Activated CD8-positive, alpha-beta memory T cell treated with anti-CD3 and anti-CD28 coated beads, Interleukin-2, amount 50 U/mL, for 24 hours (primary cell): ENCODE data around the gene TTLL7.

ENCODE experiments used
- DNase-seq: peaks from one replicate; pipeline ENCODE4 v3.0.0-alpha.2; 2020; ENCODE audit errors: extremely low read depth

The TTLL7 gene

DNA sequence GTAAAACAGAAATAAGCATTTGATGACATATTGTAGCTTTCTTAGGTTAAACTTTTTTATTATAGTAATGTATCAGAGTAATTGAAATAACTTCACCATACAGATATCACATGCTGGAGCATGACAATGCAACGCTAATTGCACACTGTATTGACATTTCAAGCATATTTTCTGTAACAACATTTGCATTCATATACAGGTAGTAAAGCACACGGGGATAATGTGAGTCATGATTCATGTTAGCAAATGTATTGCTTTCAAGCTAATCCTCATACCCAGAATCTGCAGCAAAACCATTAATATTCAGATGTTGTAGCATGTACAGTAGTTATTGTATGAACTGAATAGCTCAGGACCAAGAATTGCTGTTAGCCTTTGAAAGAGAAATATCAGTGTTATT, 133.9 kb downstream of the TTLL7 start:
- DNase-seq: no peak

DNA sequence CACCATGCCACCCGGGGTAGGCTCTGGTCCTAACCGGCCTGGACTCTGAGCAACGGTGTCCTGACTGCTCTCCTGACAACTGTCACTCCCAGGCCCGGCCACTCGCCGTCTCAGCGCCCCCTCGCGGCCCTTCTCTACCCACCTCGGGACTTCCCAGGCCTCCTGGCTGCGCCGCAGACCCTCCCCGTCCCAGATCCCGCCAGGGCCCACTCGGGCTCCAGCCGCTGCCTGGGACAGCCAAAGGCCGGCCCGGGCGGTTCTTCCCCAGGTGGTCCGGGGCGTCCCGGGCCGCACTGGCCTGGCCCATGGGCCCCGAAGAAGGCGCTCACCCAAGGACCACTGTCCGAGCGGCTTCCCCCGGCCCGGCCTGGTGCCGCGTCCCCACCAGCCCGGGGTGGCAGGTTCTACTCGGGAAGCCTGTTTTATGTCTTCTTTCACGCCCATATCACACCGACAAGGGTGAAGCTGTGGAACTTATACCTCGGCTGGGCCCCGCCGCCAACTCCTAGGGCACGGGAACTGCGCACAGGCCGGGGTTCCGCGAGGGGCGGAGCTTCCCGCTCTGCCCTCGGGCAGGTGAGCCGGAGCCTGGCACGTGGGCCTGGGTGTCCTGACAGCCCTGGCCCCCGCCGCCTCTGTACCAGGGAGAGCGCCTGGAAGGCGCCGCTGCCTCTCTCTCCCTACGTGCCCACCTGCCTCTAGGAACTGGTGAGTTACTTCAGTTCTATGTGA, 138.3 kb downstream of the TTLL7 start:
- peak; percentile 33 for DNase-seq

- no peak for DNase-seq
These were observed 141.2 kb downstream of the TTLL7 start for GRCh38 chr1:83857716-83858115.

DNA sequence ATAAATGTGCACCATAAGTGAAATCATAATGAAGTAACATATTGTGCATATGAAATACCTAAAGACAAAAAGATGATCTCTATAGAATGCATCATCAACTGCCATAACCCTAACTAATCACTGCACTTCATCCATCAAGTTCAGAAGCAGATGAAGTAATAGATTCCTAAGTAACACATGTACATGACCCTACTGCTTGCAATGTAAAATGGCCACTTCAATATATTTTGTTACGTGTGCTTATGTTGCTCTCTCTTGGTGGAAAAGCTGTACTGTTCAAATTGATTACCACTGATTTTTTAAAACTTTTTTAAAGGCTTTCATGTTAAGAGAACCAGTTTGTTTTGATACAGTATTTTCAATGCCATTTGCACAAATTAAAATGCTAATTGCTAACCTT, 141.8 kb downstream of the TTLL7 start:
- DNase-seq: no peak

DNA sequence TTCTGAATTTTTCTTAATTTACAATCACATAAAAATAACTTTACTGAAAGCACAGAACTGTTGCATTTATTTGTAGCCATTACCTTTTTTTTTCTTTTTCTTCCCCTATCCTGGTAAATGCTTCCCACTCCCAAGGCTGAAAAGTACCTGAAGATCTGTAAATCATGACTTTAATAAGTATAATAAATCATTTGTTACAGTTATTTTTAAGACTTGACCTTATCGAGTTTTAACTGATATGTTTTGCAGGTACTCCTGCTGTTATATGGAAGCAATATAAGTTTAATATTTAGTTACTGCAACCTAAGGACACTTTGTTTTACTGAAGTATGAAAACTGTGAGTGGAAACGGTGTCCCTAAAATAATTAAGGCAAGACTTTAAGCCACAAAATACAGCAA, 142.6 kb downstream of the TTLL7 start:
- no peak for DNase-seq

GRCh38 chr1:83854456-83854855, 144.5 kb downstream of the TTLL7 start:
- DNase-seq: no peak

DNA sequence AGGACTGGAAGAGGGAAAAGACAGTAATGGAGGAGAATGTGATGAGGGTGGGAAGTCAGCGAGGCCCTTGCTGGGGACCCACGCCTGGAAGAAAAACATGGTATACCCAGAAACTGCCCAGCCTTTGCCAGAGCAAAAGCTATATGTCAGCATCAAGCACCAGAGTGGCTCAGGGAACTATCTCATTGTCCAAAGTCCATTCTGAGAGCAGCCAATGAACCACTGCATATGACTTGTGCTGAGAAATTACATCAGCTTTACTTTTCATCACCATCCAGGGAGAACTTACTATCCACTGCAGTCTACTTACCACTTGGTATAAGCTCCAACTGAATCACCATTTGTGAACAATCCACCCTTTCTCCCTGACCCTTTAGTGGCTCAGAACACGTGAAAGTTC, 148.1 kb downstream of the TTLL7 start:
- no peak for DNase-seq

GRCh38 chr1:83849191-83850061, 149.5 kb downstream of the TTLL7 start:
- no peak for DNase-seq

- no peak for DNase-seq
These were observed 152.8 kb downstream of the TTLL7 start for GRCh38 chr1:83846138-83846537.

DNA sequence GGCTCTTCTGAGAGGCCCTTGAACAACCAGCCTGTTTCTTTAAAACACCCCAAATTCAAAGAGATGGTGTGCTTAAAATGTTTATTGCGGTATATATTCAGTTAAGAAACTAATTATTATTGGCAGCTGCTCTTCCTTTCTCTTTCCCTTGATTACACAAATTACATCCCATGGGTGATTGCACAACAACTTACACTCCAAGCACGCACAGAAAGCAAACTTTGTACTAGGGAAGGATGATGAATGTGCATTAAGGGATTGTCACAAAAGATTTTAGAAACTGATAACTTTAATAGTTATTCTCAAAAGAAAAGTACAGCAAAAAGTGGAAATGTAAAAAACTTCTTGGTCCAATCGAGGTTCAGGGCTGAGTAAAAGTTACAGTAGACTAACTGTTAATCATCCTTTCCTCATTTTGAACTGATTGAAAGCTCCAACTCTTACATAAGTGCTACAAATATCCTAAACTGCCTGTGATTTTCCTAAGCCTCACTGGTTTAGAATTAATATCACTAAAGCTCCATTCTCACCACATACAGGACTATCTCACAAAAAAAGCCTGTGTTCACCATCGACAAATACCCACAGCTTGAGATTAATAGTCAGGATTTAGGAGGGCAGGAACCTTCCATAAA, 153.4 kb downstream of the TTLL7 start:
- DNase-seq: no peak

DNA sequence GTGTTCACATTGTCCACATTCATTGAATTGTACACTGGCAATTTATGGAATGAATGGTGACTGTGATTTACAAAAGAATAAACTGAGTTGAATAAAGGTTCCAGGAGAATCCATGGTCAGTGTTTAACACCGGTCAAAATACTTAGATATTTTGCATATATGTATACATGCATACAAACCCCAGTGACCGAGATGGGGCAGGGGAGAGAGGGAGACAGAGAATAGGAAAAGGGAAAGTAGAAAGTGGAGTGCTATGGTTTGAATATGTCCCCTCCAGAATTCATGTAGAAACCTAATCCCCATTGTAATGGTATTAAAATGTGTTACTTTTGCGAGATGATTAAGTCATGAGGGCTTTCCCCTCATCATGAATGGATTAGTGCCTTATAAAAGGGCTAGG, 154.4 kb downstream of the TTLL7 start:
- DNase-seq: no peak

GRCh38 chr1:83839566-83840173, 159.3 kb downstream of the TTLL7 start:
- no peak for DNase-seq

DNA sequence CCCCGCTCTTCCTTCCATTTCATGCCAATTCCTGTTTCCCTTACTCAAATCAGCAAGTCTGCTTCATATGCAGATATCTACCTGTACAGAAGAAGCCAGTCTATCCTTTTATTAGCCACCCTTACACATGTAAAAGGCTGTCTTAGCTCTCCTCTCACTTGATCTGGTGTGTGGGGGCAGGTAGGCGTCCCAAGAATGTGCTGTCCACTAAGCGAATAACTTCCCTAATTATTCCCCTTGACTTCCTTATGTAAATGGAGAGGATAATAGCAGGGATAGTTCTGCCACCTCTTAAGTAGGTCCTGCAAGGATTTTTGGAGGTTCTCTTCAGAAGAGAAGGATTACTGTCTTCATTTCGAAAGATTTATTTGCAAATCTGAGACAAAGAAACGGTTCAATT, 160.4 kb downstream of the TTLL7 start:
- no peak for DNase-seq

- DNase-seq: no peak
These were observed 162.4 kb downstream of the TTLL7 start for GRCh38 chr1:83836543-83836942.

DNA sequence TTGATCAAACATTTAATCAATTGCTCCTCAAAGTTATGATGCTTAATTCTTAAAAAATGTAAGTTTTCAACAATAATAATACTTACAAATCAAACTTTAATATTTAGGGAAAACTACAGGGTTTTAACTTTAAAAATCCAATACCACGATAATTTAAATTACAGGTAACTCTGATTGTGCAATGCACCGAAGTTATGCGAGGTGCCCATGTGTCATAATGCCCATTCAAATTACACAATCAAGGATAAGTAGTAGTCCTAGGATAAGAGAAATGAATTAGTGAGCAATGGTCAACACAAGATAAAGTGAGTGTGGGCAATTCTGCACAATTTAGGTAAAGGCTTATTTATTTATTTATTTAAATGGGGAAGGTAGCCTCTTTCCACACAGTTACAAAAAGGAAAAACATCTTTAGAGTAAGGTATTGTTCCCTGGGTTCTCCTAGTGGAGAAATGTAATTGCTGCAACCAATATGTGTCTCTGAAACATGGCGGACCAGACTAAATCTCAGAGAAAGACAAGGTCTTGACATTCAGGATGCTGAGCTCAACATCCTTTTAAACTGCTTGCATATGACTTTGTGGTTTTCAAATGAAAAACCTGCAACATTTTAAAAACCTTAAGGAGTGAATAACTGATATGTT, 164.2 kb downstream of the TTLL7 start:
- no peak for DNase-seq

DNA sequence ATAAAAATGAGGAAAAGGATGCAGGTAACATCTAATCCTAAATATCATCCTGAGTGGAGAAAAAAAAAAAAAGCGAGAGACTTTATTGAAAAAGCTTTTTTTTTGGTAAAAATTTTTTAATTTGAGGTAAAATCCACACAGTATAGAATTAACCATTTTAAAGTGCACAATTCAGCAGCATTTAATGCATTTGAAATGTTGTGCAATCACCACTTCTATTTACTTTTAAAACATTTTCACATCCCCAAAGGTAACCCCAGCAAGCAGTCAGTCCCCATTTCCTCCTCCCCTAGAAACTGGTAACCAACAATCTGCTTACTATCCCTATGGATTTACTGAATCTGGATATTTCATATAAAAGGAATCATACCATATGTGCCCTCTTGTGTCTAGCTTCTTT, 166.7 kb downstream of the TTLL7 start:
- DNase-seq: no peak

DNA sequence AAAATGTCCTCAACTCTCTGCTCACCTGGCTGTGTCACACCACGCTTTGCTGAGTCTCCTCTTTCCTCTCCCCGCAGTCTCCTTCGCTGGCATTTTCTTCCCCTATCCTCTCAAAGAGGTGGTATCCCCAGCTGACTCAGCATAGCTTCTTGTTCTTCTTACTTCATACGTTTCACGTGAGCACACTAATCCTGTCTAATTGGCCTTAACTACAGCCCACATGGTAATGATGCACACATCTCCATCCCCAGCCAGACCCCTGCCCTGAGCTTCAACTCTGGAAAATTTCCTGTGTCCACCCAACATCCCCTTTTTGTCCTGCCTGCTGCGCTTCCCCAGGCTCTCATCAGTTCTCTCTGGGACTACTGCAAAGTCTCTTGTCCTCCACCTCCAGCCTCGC, 169.8 kb downstream of the TTLL7 start:
- no peak for DNase-seq

DNA sequence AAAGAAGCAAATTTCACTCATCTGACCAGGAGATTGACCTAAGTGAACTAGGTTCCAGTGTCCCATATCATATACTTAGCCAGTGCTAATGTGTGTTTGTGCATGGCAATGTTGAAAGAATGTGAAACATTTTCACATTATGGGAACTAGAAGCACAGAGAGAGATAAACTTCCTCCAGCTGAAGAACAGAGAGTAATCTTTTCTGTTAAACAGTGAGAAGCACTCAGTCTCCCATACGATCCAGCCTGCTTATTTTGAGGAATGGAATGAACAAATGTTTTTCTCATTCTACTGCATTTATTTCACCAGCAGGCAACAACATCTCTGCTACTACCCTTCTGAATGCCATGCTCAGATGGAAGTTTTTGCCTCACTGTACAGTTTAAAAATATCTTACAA, 170.5 kb downstream of the TTLL7 start:
- DNase-seq: no peak

DNA sequence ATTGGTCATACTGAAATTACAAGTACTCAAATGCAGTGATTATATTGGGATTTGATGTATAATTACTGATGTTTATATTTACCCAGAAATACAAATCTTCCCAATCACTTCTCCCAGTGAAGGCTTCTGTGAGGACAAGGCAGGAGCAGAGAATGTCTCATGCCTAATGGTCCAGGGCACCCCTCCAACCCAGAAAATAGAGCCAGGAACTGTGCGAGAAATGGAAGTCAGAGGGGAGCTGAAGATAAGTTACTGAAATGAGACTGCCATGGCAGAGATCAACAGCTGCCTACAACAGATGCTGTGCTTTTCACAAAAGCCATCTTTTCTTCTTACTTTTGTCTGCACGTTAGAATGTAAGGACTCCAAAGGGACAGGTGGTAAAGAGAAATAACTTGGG, 171.2 kb downstream of the TTLL7 start:
- no peak for DNase-seq

DNA sequence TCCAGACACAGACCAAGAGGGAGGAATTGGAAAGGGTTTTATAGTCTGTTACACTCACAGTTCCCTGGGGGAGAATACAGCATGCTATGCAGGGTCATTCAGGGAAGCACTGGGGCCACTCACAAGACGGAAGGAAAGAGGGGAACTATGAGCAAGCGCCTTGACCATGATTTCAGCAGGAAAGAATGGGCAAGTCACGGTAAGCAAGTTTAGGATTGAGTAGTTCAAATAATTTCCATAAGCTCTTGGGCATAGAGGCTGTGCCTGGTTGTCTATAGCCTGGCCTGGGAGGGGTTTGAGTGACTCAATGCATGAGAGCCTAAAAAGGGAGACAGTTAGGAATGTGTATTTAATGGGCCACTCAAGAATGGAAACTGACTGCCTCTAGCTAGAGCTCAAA, 176.7 kb downstream of the TTLL7 start:
- DNase-seq: no peak

DNA sequence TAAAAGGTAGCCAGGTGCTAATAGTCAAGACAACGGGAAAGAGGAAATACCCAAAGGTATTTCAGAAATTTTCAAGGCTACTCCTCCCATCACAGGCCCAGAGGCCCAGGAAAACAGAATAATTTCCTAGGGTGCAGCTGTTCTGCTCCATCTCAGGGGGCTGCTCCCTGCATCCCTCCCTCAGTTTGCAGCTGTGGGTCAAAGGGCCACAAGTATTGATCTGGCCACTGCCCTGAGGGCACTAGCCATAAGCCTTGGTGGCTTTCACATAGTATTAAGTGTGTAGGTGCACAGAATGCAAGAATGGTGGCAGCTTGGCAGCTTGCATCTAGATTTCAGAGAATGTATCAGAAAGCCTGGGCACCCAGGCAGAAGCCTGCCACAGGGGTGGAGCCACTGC, 179.5 kb downstream of the TTLL7 start:
- DNase-seq: no peak

GRCh38 chr1:83818916-83819315, 180.0 kb downstream of the TTLL7 start:
- DNase-seq: no peak
